Mucosa of gallbladder (tissue), 1 donor: ENCODE data around the gene KRTAP3-1. TPM values are rescaled to one million over a fixed set of nuclear protein-coding genes. Genes with fewer than 3 reads are reported as not detected.

Experiments
- DNase-seq: peaks from one replicate; pipeline ENCODE4 v3.0.0-alpha.2; 2020; ENCODE audit warnings: low spot score
- total RNA-seq: library from RNA; stranded (reverse); gene quantifications from one replicate; pipeline ENCODE4 v1.2.1, GENCODE V29; 2021
- donor health status: DM: no; HTN: no; CAD: no.

KRTAP3-1 gene
- total RNA-seq, 1 donor from 2014 or later = not detected

- DNase-seq = peak; percentile 49
These were observed 30.3 kb downstream of the KRTAP3-1 start for GRCh38 chr17:40978575-40979151.

GRCh38 chr17:40975516-40975915, 33.4 kb downstream of the KRTAP3-1 start:
- DNase-seq = no peak

- no peak for DNase-seq
These were observed 34.6 kb downstream of the KRTAP3-1 start for GRCh38 chr17:40974366-40974765.

- DNase-seq = no peak
These were observed 41.3 kb downstream of the KRTAP3-1 start for GRCh38 chr17:40967582-40967981.

- no peak for DNase-seq
These were observed 42.1 kb downstream of the KRTAP3-1 start, which contains the start of gene KRT39 for GRCh38 chr17:40966848-40967247. KRT39 (minus strand) TSS chr17:40966948; CDS start chr17:40966856, 92 bp downstream.

- DNase-seq = no peak
These were observed 45.1 kb downstream of the KRTAP3-1 start for GRCh38 chr17:40963838-40964237.

GRCh38 chr17:40962059-40962561, 46.8 kb downstream of the KRTAP3-1 start:
- DNase-seq = no peak

- DNase-seq = no peak
These were observed 47.3 kb downstream of the KRTAP3-1 start for GRCh38 chr17:40961591-40961990.

GRCh38 chr17:40960144-40960543, 48.8 kb downstream of the KRTAP3-1 start:
- no peak for DNase-seq

Other genes with a start within 250 kb of the KRTAP3-1 start
- gene KRT26, start 236.9 kb downstream of the KRTAP3-1 start, total RNA-seq = not detected
- not detected for gene KRT27, start 226.6 kb downstream of the KRTAP3-1 start, total RNA-seq
- gene KRT28, start 209.2 kb downstream of the KRTAP3-1 start, total RNA-seq = not detected
- gene KRT10, start 186.5 kb downstream of the KRTAP3-1 start, total RNA-seq = 30.1 TPM
- gene KRT12, start 141.9 kb downstream of the KRTAP3-1 start, total RNA-seq = not detected
- 0.32 TPM for gene KRT20, start 123.9 kb downstream of the KRTAP3-1 start, total RNA-seq
- 7.0 TPM for gene KRT23, start 71.5 kb downstream of the KRTAP3-1 start, total RNA-seq
- gene KRT39, start 42.2 kb downstream of the KRTAP3-1 start, total RNA-seq = not detected
- not detected for gene KRT40, start 24.8 kb downstream of the KRTAP3-1 start, total RNA-seq
- not detected for gene KRTAP3-3, start 15.0 kb downstream of the KRTAP3-1 start, total RNA-seq
- not detected for gene KRTAP3-2, start 9.2 kb downstream of the KRTAP3-1 start, total RNA-seq
- gene KRTAP1-5, start 18.1 kb upstream of the KRTAP3-1 start, total RNA-seq = not detected
- gene KRTAP1-4, start 21.1 kb upstream of the KRTAP3-1 start, total RNA-seq = not detected
- not detected for gene KRTAP1-3, start 25.7 kb upstream of the KRTAP3-1 start, total RNA-seq
- gene KRTAP1-1, start 32.3 kb upstream of the KRTAP3-1 start, total RNA-seq = not detected
- gene KRTAP2-1, start 38.2 kb upstream of the KRTAP3-1 start, total RNA-seq = not detected
- gene KRTAP2-2, start 46.1 kb upstream of the KRTAP3-1 start, total RNA-seq = not detected
- not detected for gene KRTAP2-3, start 51.0 kb upstream of the KRTAP3-1 start, total RNA-seq
- gene KRTAP2-4, start 56.8 kb upstream of the KRTAP3-1 start, total RNA-seq = not detected
- not detected for gene KRTAP4-7, start 75.0 kb upstream of the KRTAP3-1 start, total RNA-seq
- not detected for gene KRTAP4-8, start 89.0 kb upstream of the KRTAP3-1 start, total RNA-seq
- not detected for gene KRTAP4-16, start 93.1 kb upstream of the KRTAP3-1 start, total RNA-seq
- gene KRTAP4-9, start 96.3 kb upstream of the KRTAP3-1 start, total RNA-seq = not detected
- not detected for gene KRTAP4-11, start 109.2 kb upstream of the KRTAP3-1 start, total RNA-seq
- not detected for gene KRTAP4-12, start 115.1 kb upstream of the KRTAP3-1 start, total RNA-seq
- gene KRTAP4-6, start 131.4 kb upstream of the KRTAP3-1 start, total RNA-seq = not detected
- gene KRTAP4-5, start 140.7 kb upstream of the KRTAP3-1 start, total RNA-seq = not detected
- not detected for gene KRTAP4-4, start 151.6 kb upstream of the KRTAP3-1 start, total RNA-seq
- gene KRTAP4-3, start 159.1 kb upstream of the KRTAP3-1 start, total RNA-seq = not detected
- not detected for gene KRTAP4-2, start 169.1 kb upstream of the KRTAP3-1 start, total RNA-seq
- not detected for gene KRTAP4-1, start 175.8 kb upstream of the KRTAP3-1 start, total RNA-seq
- gene KRTAP9-1, start 180.8 kb upstream of the KRTAP3-1 start, total RNA-seq = not detected
- gene KRTAP9-2, start 217.5 kb upstream of the KRTAP3-1 start, total RNA-seq = not detected
- not detected for gene KRTAP9-3, start 223.3 kb upstream of the KRTAP3-1 start, total RNA-seq
- not detected for gene KRTAP9-8, start 228.9 kb upstream of the KRTAP3-1 start, total RNA-seq
- gene KRTAP9-4, start 240.6 kb upstream of the KRTAP3-1 start, total RNA-seq = not detected
- gene KRTAP9-9, start 246.3 kb upstream of the KRTAP3-1 start, total RNA-seq = not detected